Neural cell (in vitro differentiated cells): Measurements from ENCODE around the gene COL24A1. TPM values are rescaled to one million over a fixed set of nuclear protein-coding genes. Genes with fewer than 3 reads are reported as not detected.

ENCODE experiments used
- H2AFZ ChIP-seq: fragments of 200-600, 300-800 bp; sonication (generic), shearing (Covaris generic); 2 replicates; pipeline ENCODE4 v1.6.0; 2014; ENCODE audit warnings: low read depth, mild to moderate bottlenecking, antibody characterized with exemption, low read length, moderate library complexity
- H3F3A ChIP-seq: fragments of 200-600 bp; shearing (Covaris generic); 2 replicates; pipeline ENCODE4 v1.6.1; 2016; ENCODE audit warnings: mild to moderate bottlenecking, moderate library complexity, mixed read lengths, antibody characterized with exemption, low read length; ENCODE audit not compliant: insufficient read depth, poor library complexity, severe bottlenecking
- H3K27ac ChIP-seq: fragments of 200-600, 300-800 bp; sonication (generic), shearing (Covaris generic); 2 replicates; pipeline ENCODE4 v1.5.1; 2014; ENCODE audit warnings: mild to moderate bottlenecking, low read length, moderate library complexity
- H3K27me3 ChIP-seq: fragments of 300-800, 200-600 bp; sonication (generic), shearing (Covaris generic); 2 replicates; pipeline ENCODE4 v1.6.0; 2014; ENCODE audit warnings: mild to moderate bottlenecking, low read depth, low read length, moderate library complexity; ENCODE audit not compliant: insufficient read depth
- H3K36me3 ChIP-seq: fragments of 300-800, 200-600 bp; sonication (generic), shearing (Covaris generic); 2 replicates; pipeline ENCODE4 v1.5.1; 2014; ENCODE audit warnings: mild to moderate bottlenecking, antibody characterized with exemption, low read length, moderate library complexity; ENCODE audit not compliant: insufficient read depth
- H3K4me2 ChIP-seq: fragments of 300-800, 200-600 bp; sonication (generic), shearing (Covaris generic); 2 replicates; pipeline ENCODE4 v1.6.0; 2014; ENCODE audit warnings: mild to moderate bottlenecking, low read length
- H3K4me3 ChIP-seq: fragments of 300-800, 200-600 bp; sonication (generic), shearing (Covaris generic); 2 replicates; pipeline ENCODE4 v1.5.1; 2014; ENCODE audit warnings: mild to moderate bottlenecking, low read length, moderate library complexity
- H3K79me2 ChIP-seq: fragments of 200-600 bp; shearing (Covaris generic); replicated peaks from 2 replicates; pipeline ENCODE4 v1.6.0; 2014; ENCODE audit warnings: mild to moderate bottlenecking, low read length, moderate library complexity; ENCODE audit not compliant: insufficient read depth
- H3K9ac ChIP-seq: fragments of 300-800, 200-600 bp; sonication (generic), shearing (Covaris generic); 2 replicates; pipeline ENCODE4 v1.6.1; 2016; ENCODE audit warnings: mild to moderate bottlenecking, low read length, mixed read lengths
- H3K9me2 ChIP-seq: fragments of 200-600 bp; shearing (Covaris generic); 2 replicates; pipeline ENCODE4 v1.6.1; 2016; ENCODE audit warnings: mild to moderate bottlenecking, low read length, mixed read lengths; ENCODE audit not compliant: insufficient read depth
- H3K9me3 ChIP-seq: fragments of 200-600, 300-800 bp; sonication (generic), shearing (Covaris generic); 2 replicates; pipeline ENCODE4 v1.6.1; 2016; ENCODE audit warnings: mild to moderate bottlenecking, mixed run types, low read length, moderate library complexity, mixed read lengths
- H4K20me1 ChIP-seq: fragments of 200-600 bp; shearing (Covaris generic); 2 replicates; pipeline ENCODE4 v1.6.1; 2016; ENCODE audit warnings: mild to moderate bottlenecking, mixed run types; ENCODE audit not compliant: insufficient read depth
- EP300 ChIP-seq: fragments of 450-650 bp; conservative IDR thresholded peaks from 2 replicates; pipeline ENCODE4 v1.6.1; 2014; ENCODE audit warnings: antibody characterized with exemption, mild to moderate bottlenecking, moderate library complexity; ENCODE audit not compliant: poor library complexity, severe bottlenecking
- EZH2 ChIP-seq: fragments of 200-600, 300-800 bp; shearing (Covaris generic), sonication (generic); IDR thresholded peaks from 2 replicates; pipeline ENCODE4 v1.6.1; 2014; ENCODE audit warnings: antibody characterized with exemption, low read length, borderline replicate concordance, mild to moderate bottlenecking; ENCODE audit not compliant: insufficient read depth, poor library complexity, severe bottlenecking
- MXI1 ChIP-seq: fragments of 450-650 bp; conservative IDR thresholded peaks from 2 replicates; pipeline ENCODE4 v1.6.1; 2014; ENCODE audit warnings: antibody characterized with exemption, mild to moderate bottlenecking; ENCODE audit not compliant: poor library complexity, severe bottlenecking
- POLR2AphosphoS5 ChIP-seq: IDR thresholded peaks from 2 replicates; pipeline ENCODE4 v1.6.1; 2012
- RAD21 ChIP-seq: fragments of 450-650 bp; conservative IDR thresholded peaks from 2 replicates; pipeline ENCODE4 v1.6.1; 2014; ENCODE audit warnings: antibody characterized with exemption, mild to moderate bottlenecking, moderate library complexity
- SMC3 ChIP-seq: fragments of 450-650 bp; conservative IDR thresholded peaks from 2 replicates; pipeline ENCODE4 v1.6.1; 2014; ENCODE audit warnings: antibody characterized with exemption, mild to moderate bottlenecking, moderate library complexity; ENCODE audit not compliant: poor library complexity
- TAF1 ChIP-seq: IDR thresholded peaks from 2 replicates; pipeline ENCODE4 v1.6.1; 2012; ENCODE audit warnings: low read depth
- polyA plus RNA-seq: library from polyadenylated mRNA; depleted of rRNA; stranded (reverse); fragments of >200 nt; gene quantifications from 2 replicates; pipeline ENCODE4 v1.2.3, GENCODE V29; 2014
- TF ChIP-seq, protein P1 (sequence below): IDR thresholded peaks from 2 replicates; pipeline ENCODE4 v1.6.1; 2012; ENCODE audit warnings: borderline replicate concordance
- TF ChIP-seq, protein P2 (sequence below): fragments of 450-650 bp; IDR thresholded peaks from 2 replicates; pipeline ENCODE4 v1.5.1; 2014; ENCODE audit warnings: antibody characterized with exemption, mild to moderate bottlenecking, moderate library complexity; ENCODE audit not compliant: poor library complexity, severe bottlenecking

COL24A1 gene
- polyA plus RNA-seq, 1 donor from 2014 or later = 0.19 TPM

DNA sequence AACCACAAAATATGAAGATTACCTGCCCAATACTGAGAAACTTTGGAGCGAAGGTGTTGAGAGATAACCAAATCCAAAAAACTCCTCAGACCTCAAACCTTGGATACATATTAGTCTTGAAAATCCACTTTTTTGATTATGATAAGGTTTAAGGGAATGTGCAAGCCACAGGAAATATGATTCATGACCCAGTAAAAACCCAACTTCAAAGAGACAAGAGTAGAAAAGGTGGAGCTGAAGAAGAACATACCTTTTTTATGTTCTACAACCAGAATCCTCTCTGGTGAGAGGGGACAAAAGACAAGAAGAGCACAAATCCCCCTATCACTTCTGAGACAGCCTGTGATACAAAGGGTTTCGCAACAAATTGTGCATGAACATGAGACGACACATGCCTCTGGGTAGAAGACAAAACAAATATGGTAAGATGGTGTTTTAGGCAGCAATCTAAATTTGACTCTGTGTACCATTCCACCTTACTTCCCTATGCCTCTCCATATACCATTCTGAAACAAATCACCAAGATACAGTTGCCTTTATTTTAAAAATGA lies 37.3 kb downstream of the COL24A1 start:
- TF ChIP-seq MXI1 (no peak), TAF1 (no peak), SMC3 (no peak), EP300 (no peak), EZH2 (no peak), POLR2AphosphoS5 (no peak), RAD21 (no peak)
- TF ChIP-seq, protein P1, sequence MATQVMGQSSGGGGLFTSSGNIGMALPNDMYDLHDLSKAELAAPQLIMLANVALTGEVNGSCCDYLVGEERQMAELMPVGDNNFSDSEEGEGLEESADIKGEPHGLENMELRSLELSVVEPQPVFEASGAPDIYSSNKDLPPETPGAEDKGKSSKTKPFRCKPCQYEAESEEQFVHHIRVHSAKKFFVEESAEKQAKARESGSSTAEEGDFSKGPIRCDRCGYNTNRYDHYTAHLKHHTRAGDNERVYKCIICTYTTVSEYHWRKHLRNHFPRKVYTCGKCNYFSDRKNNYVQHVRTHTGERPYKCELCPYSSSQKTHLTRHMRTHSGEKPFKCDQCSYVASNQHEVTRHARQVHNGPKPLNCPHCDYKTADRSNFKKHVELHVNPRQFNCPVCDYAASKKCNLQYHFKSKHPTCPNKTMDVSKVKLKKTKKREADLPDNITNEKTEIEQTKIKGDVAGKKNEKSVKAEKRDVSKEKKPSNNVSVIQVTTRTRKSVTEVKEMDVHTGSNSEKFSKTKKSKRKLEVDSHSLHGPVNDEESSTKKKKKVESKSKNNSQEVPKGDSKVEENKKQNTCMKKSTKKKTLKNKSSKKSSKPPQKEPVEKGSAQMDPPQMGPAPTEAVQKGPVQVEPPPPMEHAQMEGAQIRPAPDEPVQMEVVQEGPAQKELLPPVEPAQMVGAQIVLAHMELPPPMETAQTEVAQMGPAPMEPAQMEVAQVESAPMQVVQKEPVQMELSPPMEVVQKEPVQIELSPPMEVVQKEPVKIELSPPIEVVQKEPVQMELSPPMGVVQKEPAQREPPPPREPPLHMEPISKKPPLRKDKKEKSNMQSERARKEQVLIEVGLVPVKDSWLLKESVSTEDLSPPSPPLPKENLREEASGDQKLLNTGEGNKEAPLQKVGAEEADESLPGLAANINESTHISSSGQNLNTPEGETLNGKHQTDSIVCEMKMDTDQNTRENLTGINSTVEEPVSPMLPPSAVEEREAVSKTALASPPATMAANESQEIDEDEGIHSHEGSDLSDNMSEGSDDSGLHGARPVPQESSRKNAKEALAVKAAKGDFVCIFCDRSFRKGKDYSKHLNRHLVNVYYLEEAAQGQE = no peak
- TF ChIP-seq, protein P2, sequence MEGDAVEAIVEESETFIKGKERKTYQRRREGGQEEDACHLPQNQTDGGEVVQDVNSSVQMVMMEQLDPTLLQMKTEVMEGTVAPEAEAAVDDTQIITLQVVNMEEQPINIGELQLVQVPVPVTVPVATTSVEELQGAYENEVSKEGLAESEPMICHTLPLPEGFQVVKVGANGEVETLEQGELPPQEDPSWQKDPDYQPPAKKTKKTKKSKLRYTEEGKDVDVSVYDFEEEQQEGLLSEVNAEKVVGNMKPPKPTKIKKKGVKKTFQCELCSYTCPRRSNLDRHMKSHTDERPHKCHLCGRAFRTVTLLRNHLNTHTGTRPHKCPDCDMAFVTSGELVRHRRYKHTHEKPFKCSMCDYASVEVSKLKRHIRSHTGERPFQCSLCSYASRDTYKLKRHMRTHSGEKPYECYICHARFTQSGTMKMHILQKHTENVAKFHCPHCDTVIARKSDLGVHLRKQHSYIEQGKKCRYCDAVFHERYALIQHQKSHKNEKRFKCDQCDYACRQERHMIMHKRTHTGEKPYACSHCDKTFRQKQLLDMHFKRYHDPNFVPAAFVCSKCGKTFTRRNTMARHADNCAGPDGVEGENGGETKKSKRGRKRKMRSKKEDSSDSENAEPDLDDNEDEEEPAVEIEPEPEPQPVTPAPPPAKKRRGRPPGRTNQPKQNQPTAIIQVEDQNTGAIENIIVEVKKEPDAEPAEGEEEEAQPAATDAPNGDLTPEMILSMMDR = no peak
- Histone ChIP-seq H3K9ac (no peak overlapping the region), H3K36me3 (no peaks in the 10 kb centered on the region), H3K79me2 (no peaks in the 10 kb centered on the region), H4K20me1 (no peaks in the 10 kb centered on the region), H3K4me2 (no peak overlapping the region), H3K9me3 (no peaks in the 10 kb centered on the region), H3K9me2 (no peaks in the 10 kb centered on the region), H3K27me3 (no peaks in the 10 kb centered on the region), H3K27ac (no peak overlapping the region), H2AFZ (no peak overlapping the region), H3K4me3 (no peak overlapping the region), H3F3A (no peaks in the 10 kb centered on the region)

DNA sequence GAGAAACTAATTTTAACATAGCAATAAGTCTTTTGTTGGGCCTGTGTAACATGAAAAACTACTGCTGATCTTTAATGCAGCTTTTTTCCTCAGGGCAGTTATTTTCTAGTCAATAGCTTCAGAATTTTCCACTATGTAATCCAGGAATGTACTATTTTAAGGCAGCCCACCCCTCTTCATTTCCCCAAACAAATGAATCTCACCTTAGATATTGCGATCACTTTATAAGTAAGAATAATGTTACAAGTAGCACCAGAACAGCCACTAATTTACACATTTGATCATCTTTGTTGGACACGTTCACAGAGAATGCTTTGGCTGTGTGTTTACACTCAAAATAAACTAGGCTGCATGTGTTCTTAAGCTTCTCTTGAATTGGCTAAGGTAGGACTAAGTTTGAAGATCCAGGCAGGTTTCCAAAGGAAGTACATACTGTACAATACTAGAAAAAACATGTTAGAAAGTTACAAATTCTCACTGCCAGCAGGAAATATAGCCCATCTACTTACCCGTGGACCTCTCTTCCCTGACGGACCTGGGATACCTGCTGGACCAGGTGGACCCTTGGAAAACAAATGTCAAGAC lies 41.7 kb downstream of the COL24A1 start:
- no peak for TF ChIP-seq RAD21
- no peak for TF ChIP-seq EZH2
- no peak for TF ChIP-seq POLR2AphosphoS5
- TF ChIP-seq, protein P1 = no peak
- no peak for TF ChIP-seq EP300
- TF ChIP-seq TAF1 = no peak
- TF ChIP-seq MXI1 = no peak
- no peak for TF ChIP-seq SMC3
- TF ChIP-seq, protein P2 = no peak
- H3K9me2 ChIP-seq = no peaks in the 10 kb centered on the region

More for the DNA sequence above, 41.7 kb downstream of the COL24A1 start:
- Histone ChIP-seq H3K9me3 (no peaks in the 10 kb centered on the region), H3K36me3 (no peaks in the 10 kb centered on the region), H3K4me2 (no peak overlapping the region), H2AFZ (no peak overlapping the region), H3K27me3 (no peaks in the 10 kb centered on the region), H4K20me1 (no peaks in the 10 kb centered on the region), H3F3A (no peaks in the 10 kb centered on the region), H3K4me3 (no peak overlapping the region), H3K27ac (no peak overlapping the region), H3K79me2 (no peaks in the 10 kb centered on the region), H3K9ac (no peak overlapping the region)
